GM21619 (cell line): Measurements from ENCODE around the gene KDM2B.

Experiments used
- ATAC-seq: cut with Tn5 transposase; IDR thresholded peaks from one replicate; pipeline ENCODE4 v1.9.1; 2021; ENCODE audit not compliant: unreplicated experiment

Gene KDM2B

GRCh38 chr12:121565076-121565475 is 15.7 kb downstream of the KDM2B start:
- ATAC-seq = no peak

DNA sequence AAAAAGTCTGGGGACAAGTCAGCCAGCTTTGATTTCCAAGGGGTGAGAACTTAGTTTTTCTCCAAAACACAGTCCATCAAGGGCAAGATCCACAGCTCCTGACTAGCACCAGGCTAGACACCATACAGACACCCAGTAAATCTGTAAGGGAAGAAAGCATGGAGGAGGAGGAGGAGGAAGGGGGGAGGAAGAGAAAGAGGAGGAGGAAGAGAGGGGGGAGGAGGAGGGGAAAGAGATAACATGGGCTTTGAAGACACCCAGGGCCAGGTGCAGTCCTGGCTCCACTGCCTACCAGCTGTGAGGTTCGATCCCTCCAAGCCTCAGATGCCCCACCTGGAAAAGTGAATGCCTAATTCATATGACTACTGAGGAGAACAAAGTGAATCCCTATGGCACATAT is 18.3 kb downstream of the KDM2B start:
- ATAC-seq = no peak

DNA sequence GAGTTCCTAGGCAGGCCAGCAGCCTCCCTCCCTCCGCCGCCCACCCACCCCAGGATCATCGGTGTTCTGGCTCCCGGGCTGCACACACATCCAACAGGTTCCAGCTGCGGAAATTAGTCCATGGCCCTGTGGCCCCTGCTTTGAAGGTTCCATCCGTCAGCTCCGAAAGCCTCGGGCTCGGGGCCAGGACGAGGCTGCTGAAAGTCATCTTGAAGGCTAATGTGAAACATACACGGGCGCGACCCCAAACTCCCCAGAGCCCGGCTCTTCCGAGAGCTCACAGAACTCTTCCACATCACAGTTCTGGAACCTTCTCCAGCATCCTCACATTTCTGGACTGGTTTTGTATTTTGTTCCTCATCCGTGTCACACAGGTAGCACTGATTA is 19.8 kb downstream of the KDM2B start:
- ATAC-seq = no peak

- no peak for ATAC-seq
Measured at GRCh38 chr12:121560392-121561008, 20.3 kb downstream of the KDM2B start.

DNA sequence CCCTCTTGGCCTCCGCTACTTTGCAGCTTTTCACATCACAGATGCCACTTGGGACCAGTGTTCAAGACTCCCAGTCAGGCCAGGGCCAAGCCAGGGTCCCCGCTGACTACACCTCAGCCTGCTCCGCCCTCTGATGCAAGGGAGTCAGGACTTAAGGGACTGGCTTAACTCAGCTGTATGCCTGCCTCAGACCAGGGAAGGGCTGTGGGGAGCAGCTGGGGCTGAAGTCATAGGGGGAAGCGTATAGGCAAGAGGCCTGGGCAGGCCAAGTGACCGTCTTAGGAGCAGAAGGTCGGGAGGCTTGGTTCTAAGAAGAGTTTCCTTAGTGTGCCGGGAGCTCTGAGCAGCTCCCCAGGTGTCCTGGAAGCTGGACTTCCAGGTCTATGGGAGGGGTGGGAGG is 21.9 kb downstream of the KDM2B start:
- no peak for ATAC-seq

DNA sequence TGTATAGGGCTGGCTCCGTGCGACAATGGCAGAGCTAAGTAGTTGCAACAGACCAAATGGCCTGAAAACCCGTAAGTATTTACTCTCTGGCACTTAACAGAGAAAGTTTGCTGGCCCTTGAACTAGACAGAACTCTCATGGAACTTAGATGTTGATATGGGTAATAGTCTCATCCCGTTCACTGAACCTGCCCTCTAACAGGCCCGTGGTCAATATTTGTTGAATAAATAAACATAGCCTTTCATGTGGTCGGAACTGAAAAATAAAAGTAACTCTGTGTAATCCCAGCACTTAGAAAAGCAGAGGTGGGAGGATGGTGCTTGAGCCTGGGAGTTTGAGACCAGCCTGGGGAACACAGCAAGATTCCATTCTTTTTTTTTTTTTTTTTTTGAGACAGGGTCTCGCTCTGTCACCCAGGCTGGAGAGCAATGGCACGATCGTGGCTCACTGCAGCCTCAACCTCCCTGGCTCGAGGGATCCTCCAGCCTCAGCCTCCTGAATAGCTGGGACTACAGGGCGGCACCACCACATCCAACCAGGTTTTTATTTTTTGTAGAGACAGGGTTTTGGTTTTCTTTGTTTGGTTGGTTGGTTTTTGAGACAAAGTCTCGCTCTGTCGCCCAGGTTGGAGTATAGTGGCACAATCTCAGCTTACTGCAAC is 29.7 kb downstream of the KDM2B start:
- no peak for ATAC-seq

- ATAC-seq = no peak
Measured at GRCh38 chr12:121549075-121549474, 31.7 kb downstream of the KDM2B start.

GRCh38 chr12:121545480-121545879 is 35.3 kb downstream of the KDM2B start:
- ATAC-seq = no peak

DNA sequence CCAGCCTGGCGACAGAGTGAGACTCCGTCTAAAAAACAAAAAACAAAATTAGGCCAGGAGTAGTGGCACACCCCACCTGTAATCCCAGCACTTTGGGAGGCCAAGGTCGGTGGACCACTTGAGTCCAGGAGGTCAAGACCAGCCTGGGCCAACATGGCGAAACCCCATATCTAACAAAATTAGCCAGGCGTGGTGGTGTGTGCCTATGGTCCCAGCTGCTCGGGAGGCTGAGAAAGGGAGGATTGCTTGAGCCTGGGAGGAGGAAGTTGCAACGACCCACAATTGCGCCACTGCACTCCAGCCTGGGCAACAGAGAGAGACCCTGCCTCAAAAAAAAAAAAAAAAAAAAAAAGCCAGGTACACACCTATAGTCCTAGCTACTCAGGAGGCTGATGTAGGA is 37.0 kb downstream of the KDM2B start:
- ATAC-seq = no peak

DNA sequence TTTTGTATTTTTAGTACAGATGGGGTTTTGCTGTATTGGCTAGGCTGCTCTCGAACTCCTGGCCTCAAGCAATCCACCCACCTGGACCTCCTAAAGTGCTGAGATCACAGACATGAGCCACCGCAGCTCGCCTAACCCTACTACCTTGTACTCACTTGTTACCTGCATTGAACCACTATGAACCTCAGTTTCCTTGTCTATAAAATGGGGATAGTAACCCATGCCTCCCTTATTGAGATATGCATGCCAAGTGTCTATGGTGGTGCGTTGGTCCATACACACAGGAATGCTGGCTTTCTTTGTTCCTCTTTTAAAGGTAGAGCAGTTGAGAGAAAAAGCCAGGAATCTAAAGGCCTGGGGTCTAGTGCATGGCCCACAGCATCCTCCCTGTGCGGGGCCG is 40.9 kb downstream of the KDM2B start:
- ATAC-seq = no peak

DNA sequence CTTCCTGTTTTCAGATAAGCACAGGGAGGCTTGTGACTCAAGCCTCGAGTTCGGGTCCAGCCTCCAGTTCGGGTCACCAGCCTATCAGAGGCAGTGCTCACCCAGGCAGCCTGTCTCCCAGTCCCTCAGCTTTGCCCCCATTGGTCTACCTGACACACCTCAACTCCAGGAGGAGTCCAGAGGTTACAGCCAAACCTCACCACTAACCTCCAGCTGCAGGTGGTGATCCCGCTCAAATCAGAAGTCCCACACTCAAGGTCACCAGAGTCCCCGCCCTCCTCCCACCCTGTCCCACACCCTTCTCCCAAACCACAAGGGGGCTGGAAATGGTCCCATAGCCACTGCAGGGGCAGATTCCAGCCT is 42.1 kb downstream of the KDM2B start:
- ATAC-seq = no peak

DNA sequence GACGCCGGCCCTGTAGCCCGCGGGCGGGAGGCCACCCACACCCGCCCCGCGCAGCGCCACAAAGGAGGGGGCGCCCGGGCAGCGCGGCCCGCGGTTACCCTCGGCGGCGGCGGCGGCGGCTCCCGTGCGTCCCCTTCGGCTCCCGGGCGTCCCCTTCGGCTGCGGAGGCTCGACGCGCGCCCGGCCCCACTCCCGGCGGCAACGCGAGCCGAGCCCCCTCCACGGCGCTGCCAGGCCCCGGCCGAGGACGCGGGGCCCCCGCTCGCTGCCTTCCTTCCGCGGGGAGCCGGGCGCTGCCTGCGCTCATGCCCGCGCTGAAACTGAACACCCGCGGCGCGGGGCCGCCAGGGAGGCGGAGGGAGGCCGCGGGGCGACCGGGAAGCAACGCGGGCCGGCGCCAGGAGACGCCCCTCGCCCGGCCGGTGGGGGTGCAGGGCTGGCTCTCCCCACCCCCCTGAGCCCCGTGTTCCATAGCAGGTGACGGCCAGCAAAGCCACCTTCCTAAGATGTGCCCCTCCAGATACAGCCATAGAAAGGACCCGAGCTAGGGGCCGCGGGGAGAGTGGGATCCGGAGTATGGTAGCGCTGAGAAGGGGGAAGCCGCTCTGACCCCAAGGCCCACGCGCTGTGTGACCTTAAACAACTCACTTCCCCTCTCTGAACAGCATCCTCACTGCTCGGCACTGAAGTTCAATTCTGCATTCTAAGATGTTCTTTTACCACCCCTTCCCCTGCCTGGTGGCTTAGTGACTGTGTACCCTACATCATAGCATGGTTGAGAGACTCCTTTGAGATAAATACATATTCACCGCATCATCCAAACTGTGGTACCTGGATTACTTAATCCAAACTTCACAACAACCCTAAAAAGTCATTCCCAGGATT is 42.8 kb downstream of the KDM2B start:
- peak; percentile 7 for ATAC-seq

DNA sequence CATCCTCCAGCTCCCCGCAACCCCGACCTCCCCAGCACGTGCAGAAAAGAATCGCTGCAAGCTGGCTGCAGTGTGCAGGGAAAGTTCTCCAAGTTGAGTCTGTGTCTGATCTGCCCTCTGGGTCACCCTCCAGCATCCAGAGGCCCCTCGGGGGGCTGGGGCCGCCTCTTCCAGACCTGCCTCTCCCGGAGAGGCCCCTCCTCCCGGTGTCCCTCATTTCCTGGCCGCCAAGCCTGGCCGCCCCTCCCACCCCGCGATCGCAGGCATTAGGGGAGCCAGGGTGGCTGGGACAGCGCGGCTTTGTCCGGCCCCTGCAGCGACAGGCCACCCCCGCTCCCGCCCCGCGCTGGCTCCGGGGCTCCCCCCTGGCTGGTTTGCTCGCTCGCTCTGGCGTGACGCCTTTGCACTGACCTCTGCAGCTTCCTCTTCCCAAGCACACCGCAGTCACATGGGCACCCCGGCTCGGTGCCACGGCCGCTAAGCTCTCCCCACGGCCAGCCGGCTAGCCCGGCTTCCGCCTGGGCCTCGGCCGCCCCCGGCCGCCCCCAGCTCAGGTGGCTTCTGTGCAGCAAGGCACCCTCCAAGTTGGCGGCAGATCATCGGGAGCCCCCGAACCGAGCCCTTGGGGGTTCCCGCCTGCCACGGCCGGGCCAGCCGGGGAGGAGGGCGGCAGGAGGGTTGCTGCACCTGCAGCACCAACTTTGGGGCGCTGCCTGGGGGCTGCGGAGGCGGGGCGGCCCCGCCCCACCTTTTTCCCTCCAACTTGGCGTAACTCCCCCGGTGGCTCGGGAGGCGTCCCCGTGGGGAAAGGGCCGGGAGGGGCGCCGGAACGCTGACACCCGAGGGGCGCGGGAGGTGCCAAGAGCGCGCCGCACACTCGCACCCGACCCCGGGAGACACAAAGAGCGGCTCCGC is 43.7 kb downstream of the KDM2B start:
- peak; percentile 54 for ATAC-seq

DNA sequence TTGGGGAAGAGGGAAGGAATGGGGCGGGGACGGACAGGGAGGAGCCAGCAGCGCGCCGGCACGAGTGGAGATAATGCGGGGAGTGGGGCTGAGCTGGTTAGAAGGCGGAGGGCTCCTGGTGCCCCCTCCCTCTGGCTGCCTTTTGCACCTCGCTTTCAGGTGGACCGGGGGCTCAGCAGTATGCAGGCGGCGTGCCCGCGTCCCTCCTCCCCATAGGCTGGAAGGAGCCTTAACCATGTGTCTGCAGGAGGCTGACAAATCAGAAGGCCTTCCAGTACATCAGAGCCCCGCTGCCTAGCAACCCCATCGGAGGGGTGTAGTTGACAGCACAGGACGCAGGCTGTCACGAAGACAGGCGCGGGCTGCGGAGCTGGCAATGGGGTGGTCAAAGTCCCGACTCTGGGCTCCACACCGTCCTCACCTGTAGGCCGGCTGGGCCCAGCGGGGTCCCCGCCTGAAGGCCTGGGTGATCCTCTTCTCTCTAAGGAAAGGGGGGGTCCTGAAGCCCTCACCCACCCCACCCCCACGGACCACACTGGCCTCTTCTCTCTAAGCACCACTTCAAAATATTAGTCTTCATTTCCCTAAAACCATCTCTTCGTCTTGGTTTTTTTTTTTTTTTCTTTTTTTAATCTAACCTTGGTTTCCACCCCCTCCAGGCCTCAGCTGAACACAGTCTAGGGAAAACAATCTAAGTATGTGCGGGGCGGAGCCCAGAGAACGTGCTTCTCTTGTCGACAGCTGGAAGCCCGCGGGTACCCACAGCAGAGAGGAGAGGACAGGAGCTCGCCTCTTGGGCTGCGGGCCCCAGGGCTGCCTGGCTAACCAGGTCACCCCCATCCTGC is 44.5 kb downstream of the KDM2B start:
- ATAC-seq = peak; percentile 58

DNA sequence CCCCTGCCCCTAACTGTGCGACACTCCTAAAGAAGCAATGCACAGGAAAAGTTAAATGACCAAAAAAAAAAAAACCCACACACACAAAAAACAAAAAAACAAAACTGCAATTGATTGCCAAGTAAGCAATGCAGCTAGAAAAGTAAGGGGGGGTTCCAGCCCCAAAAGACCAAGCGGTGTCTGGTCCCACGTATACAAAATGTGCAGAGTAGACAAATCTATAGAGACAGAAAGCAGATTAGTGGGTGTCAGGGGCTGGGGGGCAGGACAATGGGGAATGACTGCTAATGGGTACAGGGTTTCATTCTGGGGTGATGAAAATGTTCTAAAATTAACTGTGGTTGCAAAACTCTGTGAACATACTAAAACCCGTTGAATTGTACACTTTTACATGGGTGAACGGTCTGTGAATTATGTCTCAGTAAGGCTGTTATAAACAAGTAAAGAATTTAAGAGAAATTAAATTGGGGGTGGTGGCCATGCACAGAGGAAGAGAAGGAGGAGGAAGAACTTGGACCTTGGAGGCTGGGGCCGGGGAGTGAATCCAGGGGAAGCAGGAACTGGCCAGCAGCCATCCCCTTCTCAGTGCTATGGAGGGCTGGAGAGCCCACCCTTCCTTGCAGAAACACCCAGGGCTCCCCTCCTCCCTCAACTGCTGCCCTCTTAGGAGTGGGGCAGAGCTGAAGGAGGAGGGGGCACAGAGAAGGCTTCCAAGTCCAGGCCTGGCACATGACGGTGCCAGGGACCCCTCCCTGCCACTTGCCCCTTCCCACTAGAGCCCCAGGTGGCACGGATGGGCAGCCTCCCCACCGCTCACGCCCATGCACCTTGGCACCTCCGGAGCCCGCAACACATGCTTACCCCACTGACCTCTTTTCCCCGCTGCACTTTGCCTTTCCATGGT is 45.4 kb downstream of the KDM2B start:
- ATAC-seq = no peak

- ATAC-seq = no peak
Measured at GRCh38 chr12:121534495-121535148, 46.2 kb downstream of the KDM2B start.

DNA sequence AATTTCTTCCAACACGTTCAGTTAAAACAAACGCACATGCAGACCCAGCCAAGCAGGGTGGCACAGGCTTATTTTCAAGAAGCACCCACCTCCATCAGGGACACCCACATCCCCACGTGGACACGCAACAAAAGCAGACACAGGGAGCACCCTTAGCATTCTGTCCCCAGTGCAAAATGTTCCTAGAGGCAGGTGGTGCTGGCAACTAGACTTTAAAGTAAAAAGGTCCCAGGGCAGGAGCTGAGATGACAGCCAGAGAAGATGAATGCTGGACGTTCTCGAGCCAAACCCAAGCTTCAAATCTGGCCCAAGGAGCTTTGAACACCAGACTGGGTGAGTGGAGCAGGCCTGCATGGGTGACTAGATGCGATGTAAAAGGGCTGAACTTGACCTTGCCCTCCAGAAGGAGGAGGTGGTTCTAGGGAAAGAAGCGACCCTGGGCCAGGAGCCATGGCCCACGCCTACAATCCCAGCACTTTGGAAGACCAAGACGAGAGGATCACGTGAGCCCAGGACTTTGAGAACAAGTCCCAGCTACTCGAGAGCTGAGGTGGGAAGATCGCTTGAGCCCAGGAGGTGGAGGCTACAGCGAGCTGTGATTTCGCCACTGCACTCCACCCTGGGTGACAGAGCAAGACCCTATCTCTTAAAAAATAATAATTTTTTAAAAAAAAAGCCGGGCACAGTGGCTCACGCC is 47.3 kb downstream of the KDM2B start:
- ATAC-seq = no peak
